Cardiac fibroblast (primary cell): ENCODE results near the gene KCNH1.

Experiments used
- DNase-seq, 2 donors: peaks; one replicate each; pipeline versions ENCODE4 v3.0.0 to v3.0.0-alpha.2; 2010; ENCODE audit warnings: low read depth in 2 of 2
- H3K4me3 ChIP-seq, 2 donors: replicated peaks in 1 of 2; 1 replicate in 1 of 2; 2 replicates in 1 of 2; pipeline ENCODE4 v1.5.1; 2011; ENCODE audit warnings: low read depth in 2 of 2, low read length in 2 of 2, mild to moderate bottlenecking in 2 of 2, moderate library complexity in 1 of 2
- CTCF ChIP-seq: IDR thresholded peaks from one replicate; pipeline ENCODE4 v1.5.1; 2011; ENCODE audit warnings: low read depth, mild to moderate bottlenecking, low read length, inconsistent platforms

The KCNH1 gene

GRCh38 chr1:210801501-210801900, 332.4 kb downstream of the KCNH1 start:
- no peak for TF ChIP-seq CTCF
- no peak overlapping the region for H3K4me3 ChIP-seq
- DNase-seq, result no peak

GRCh38 chr1:210800756-210801155, 333.2 kb downstream of the KCNH1 start:
- no peak for TF ChIP-seq CTCF
- no peak overlapping the region for H3K4me3 ChIP-seq
- DNase-seq, result no peak

- no peak for TF ChIP-seq CTCF
- DNase-seq, result no peak
- H3K4me3 ChIP-seq, result no peak overlapping the region
Measured at GRCh38 chr1:210800301-210800700, 333.6 kb downstream of the KCNH1 start.

- H3K4me3 ChIP-seq, result no peak overlapping the region
- no peak for DNase-seq
- no peak for TF ChIP-seq CTCF
Measured at GRCh38 chr1:210797422-210797821, 336.5 kb downstream of the KCNH1 start.

- no peak for TF ChIP-seq CTCF
- DNase-seq, result no peak
- H3K4me3 ChIP-seq, result no peak overlapping the region
Measured at GRCh38 chr1:210796421-210796820, 337.5 kb downstream of the KCNH1 start.

- no peak overlapping the region for H3K4me3 ChIP-seq
- no peak for TF ChIP-seq CTCF
- no peak for DNase-seq
Measured at GRCh38 chr1:210794445-210794844, 339.5 kb downstream of the KCNH1 start.
